Measurements from ENCODE around the gene LIMCH1.

The LIMCH1 gene

GRCh38 chr4:41746025-41746439 lies 208.1 kb downstream of the LIMCH1 start:
- H3K4me3 ChIP-seq (replicated peaks; ENCODE audit: low read depth, low read length) = no peak overlapping the region
- DNase-seq (ENCODE audit: extremely low read depth, insufficient read length) = no peak
- TF ChIP-seq CTCF (IDR thresholded peaks at IDR 0.05; ENCODE audit: insufficient read depth, low read length, poor library complexity, severe bottlenecking) = no peak
- H3K27me3 ChIP-seq (replicated peaks; ENCODE audit: control insufficient read depth, insufficient read depth, low read length) = peaks cover 1% of the 10 kb centered on the region; the same call in 1 of the 2 replicates
- H3K36me3 ChIP-seq (ENCODE audit: control insufficient read depth, insufficient read depth, low read length) = no peaks in the 10 kb centered on the region

GRCh38 chr4:41746440-41747229 lies 208.7 kb downstream of the LIMCH1 start:
- no peak for DNase-seq (ENCODE audit: extremely low read depth, insufficient read length)
- H3K4me3 ChIP-seq (replicated peaks; ENCODE audit: low read depth, low read length) = no peak overlapping the region
- peaks cover 1% of the 10 kb centered on the region; the same call in 1 of the 2 replicates for H3K27me3 ChIP-seq (replicated peaks; ENCODE audit: control insufficient read depth, insufficient read depth, low read length)

GRCh38 chr4:41747230-41748055 lies 209.5 kb downstream of the LIMCH1 start:
- peaks cover 1% of the 10 kb centered on the region; the same call in 1 of the 2 replicates for H3K27me3 ChIP-seq (replicated peaks; ENCODE audit: control insufficient read depth, insufficient read depth, low read length)

More at GRCh38 chr4:41746440-41747229, 208.7 kb downstream of the LIMCH1 start:
- H3K36me3 ChIP-seq (ENCODE audit: control insufficient read depth, insufficient read depth, low read length) = no peaks in the 10 kb centered on the region
- no peak for TF ChIP-seq CTCF (IDR thresholded peaks at IDR 0.05; ENCODE audit: insufficient read depth, low read length, poor library complexity, severe bottlenecking)

DNA sequence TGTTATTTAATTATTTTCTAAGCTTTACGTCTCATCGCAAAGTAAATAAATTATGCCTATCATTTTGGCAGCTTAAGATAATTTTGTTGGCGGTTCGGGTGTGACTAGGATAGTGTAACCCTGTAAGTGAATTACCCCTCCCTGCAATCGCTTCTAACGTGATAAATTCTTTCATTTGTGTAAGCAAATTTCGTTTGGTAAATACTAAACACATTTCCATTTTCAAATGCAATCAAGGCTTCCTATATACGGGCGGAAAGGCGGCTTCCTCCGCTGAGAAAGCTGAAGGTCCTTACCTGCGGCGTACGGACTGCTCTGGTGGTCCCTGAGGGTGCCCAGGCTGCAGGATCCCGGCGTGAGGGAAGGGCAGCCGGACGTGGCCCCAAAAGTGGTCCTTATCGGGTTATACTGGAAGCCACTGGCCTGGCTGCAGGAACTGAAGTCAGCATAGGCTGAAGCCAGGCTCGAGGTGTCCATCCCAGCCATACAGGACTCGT lies 210.2 kb downstream of the LIMCH1 start:
- Histone ChIP-seq H3K36me3 (ENCODE audit: control insufficient read depth, insufficient read depth, low read length) (no peaks in the 10 kb centered on the region), H3K27me3 (replicated peaks; ENCODE audit: control insufficient read depth, insufficient read depth, low read length) (peaks cover 1% of the 10 kb centered on the region; the same call in 1 of the 2 replicates), H3K4me3 (replicated peaks; ENCODE audit: low read depth, low read length) (no peak overlapping the region)
- TF ChIP-seq CTCF (IDR thresholded peaks at IDR 0.05; ENCODE audit: insufficient read depth, low read length, poor library complexity, severe bottlenecking) = no peak
- DNase-seq (ENCODE audit: extremely low read depth, insufficient read length) = no peak

More at GRCh38 chr4:41747230-41748055, 209.5 kb downstream of the LIMCH1 start:
- Histone ChIP-seq H3K4me3 (replicated peaks; ENCODE audit: low read depth, low read length) (no peak overlapping the region), H3K36me3 (ENCODE audit: control insufficient read depth, insufficient read depth, low read length) (no peaks in the 10 kb centered on the region)
- no peak for TF ChIP-seq CTCF (IDR thresholded peaks at IDR 0.05; ENCODE audit: insufficient read depth, low read length, poor library complexity, severe bottlenecking)
- no peak for DNase-seq (ENCODE audit: extremely low read depth, insufficient read length)

- peaks cover 1% of the 10 kb centered on the region; the same call in 1 of the 2 replicates for H3K27me3 ChIP-seq (replicated peaks; ENCODE audit: control insufficient read depth, insufficient read depth, low read length)
- H3K4me3 ChIP-seq (replicated peaks; ENCODE audit: low read depth, low read length) = no peak within 1 kb of the TSS
- H3K36me3 ChIP-seq (ENCODE audit: control insufficient read depth, insufficient read depth, low read length) = no peaks in the 10 kb centered on the region
- TF ChIP-seq CTCF (IDR thresholded peaks at IDR 0.05; ENCODE audit: insufficient read depth, low read length, poor library complexity, severe bottlenecking) = no peak
- DNase-seq (ENCODE audit: extremely low read depth, insufficient read length) = no peak
Measured at GRCh38 chr4:41748571-41749475, 210.9 kb downstream of the LIMCH1 start, which contains the start of gene PHOX2B. Gene PHOX2B, minus strand, starts transcription at chr4:41748725. Its CDS starts 115 bp downstream, at chr4:41748610.

Measured in GM06990 (cell line).